WERI-Rb-1 (cell line): ENCODE data around the gene FIBCD1.
"Not testable (repeated sequence)": the region's sequence is repeated elsewhere in the genome, so short reads cannot be mapped to it uniquely, and the experiment has no call there.

Experiments used
- DNase-seq: peaks from one replicate; pipeline ENCODE4 v3.0.0-alpha.2; 2020
- H3K27ac ChIP-seq: fragments of 250-450 bp; sonication (Bioruptor Pico); 2 replicates; pipeline ENCODE4 v1.5.1; 2020; ENCODE audit warnings: mild to moderate bottlenecking, moderate library complexity
- H3K27me3 ChIP-seq: fragments of 250-450 bp; sonication (Bioruptor Pico); 2 replicates; pipeline ENCODE4 v1.5.1; 2021; ENCODE audit warnings: mild to moderate bottlenecking, low read depth, moderate library complexity; ENCODE audit not compliant: insufficient read depth, severe bottlenecking
- H3K36me3 ChIP-seq: fragments of 250-450 bp; sonication (Bioruptor Pico); 2 replicates; pipeline ENCODE4 v1.5.1; 2020; ENCODE audit warnings: mild to moderate bottlenecking, moderate library complexity
- H3K4me3 ChIP-seq: 2 replicates; pipeline ENCODE4 v1.5.1; 2011; ENCODE audit warnings: low read depth, mild to moderate bottlenecking, control low read depth, low read length
- H3K9me3 ChIP-seq: fragments of 250-450 bp; sonication (Bioruptor Pico); 2 replicates; pipeline ENCODE4 v1.5.1; 2021; ENCODE audit warnings: mild to moderate bottlenecking, moderate library complexity; ENCODE audit not compliant: severe bottlenecking
- CTCF ChIP-seq: IDR thresholded peaks from 2 replicates; pipeline ENCODE4 v1.5.1; 2011; ENCODE audit warnings: low read depth, mild to moderate bottlenecking, control low read depth, inconsistent platforms, low read length

Gene FIBCD1

GRCh38 chr9:130963337-130963908, 24.4 kb upstream of the FIBCD1 start:
- no peak for TF ChIP-seq CTCF
- Histone ChIP-seq H3K27me3 (no peaks in the 10 kb centered on the region), H3K27ac (no peak overlapping the region), H3K9me3 (peaks cover 7% of the 10 kb centered on the region), H3K36me3 (no peaks in the 10 kb centered on the region), H3K4me3 (no peak overlapping the region)
- DNase-seq: no peak

GRCh38 chr9:130962418-130963316, 23.6 kb upstream of the FIBCD1 start:
- Histone ChIP-seq H3K4me3 (no peak overlapping the region), H3K27ac (no peak overlapping the region), H3K27me3 (no peaks in the 10 kb centered on the region), H3K9me3 (peaks cover 10% of the 10 kb centered on the region), H3K36me3 (no peaks in the 10 kb centered on the region)
- DNase-seq: no peak
- TF ChIP-seq CTCF: no peak

- Histone ChIP-seq H3K9me3 (peaks cover 10% of the 10 kb centered on the region), H3K36me3 (no peaks in the 10 kb centered on the region), H3K27ac (no peak overlapping the region), H3K4me3 (no peak overlapping the region), H3K27me3 (no peaks in the 10 kb centered on the region)
- DNase-seq: no peak
- no peak for TF ChIP-seq CTCF
Measured at GRCh38 chr9:130961511-130962300, 22.7 kb upstream of the FIBCD1 start.

GRCh38 chr9:130960522-130961378, 21.7 kb upstream of the FIBCD1 start:
- H3K27me3 ChIP-seq: no peaks in the 10 kb centered on the region
- no peak for DNase-seq
- peaks cover 10% of the 10 kb centered on the region for H3K9me3 ChIP-seq
- H3K36me3 ChIP-seq: no peaks in the 10 kb centered on the region
- no peak overlapping the region for H3K4me3 ChIP-seq
- H3K27ac ChIP-seq: no peak overlapping the region
- TF ChIP-seq CTCF: no peak

GRCh38 chr9:130959809-130960334, 20.8 kb upstream of the FIBCD1 start:
- H3K27me3 ChIP-seq: no peaks in the 10 kb centered on the region
- H3K36me3 ChIP-seq: no peaks in the 10 kb centered on the region
- no peak overlapping the region for H3K27ac ChIP-seq
- DNase-seq: no peak
- no peak overlapping the region for H3K4me3 ChIP-seq
- TF ChIP-seq CTCF: no peak
- peaks cover 11% of the 10 kb centered on the region for H3K9me3 ChIP-seq

GRCh38 chr9:130958564-130958963, 19.5 kb upstream of the FIBCD1 start:
- H3K9me3 ChIP-seq: peaks cover 11% of the 10 kb centered on the region
- DNase-seq, H3K4me3 ChIP-seq, H3K27ac ChIP-seq, H3K36me3 ChIP-seq, H3K27me3 ChIP-seq: not testable (repeated sequence)
